Mesenchymal stem cell (in vitro differentiated cells and primary cell): ENCODE measurements around the gene IGSF9.
"Not testable (repeated sequence)": the region's sequence is repeated elsewhere in the genome, so short reads cannot be mapped to it uniquely, and the experiment has no call there.

Source experiments
- DNase-seq: peaks from one replicate; pipeline ENCODE4 v3.0.0-alpha.2; 2013
- H2AFZ ChIP-seq: one replicate; pipeline ENCODE4 v1.6.1; 2013; ENCODE audit warnings: low read depth, mild to moderate bottlenecking, control low read depth, inconsistent platforms, low read length, moderate library complexity
- H2AK5ac ChIP-seq: 2 replicates; pipeline ENCODE4 v1.6.1; 2013; ENCODE audit warnings: low read length, moderate library complexity, mild to moderate bottlenecking, inconsistent platforms; ENCODE audit not compliant: severe bottlenecking
- H2BK120ac ChIP-seq: one replicate; pipeline ENCODE4 v1.6.1; 2013; ENCODE audit warnings: low read depth, mild to moderate bottlenecking, inconsistent platforms, low read length, moderate library complexity
- H2BK12ac ChIP-seq, 2 experiments: one replicate each; pipeline ENCODE4 v1.6.1; 2013; ENCODE audit warnings: inconsistent platforms in 2 of 2, low read length in 2 of 2, mild to moderate bottlenecking in 2 of 2, moderate library complexity in 2 of 2, control low read depth in 1 of 2
- H2BK15ac ChIP-seq: one replicate; pipeline ENCODE4 v1.6.1; 2013; ENCODE audit warnings: mild to moderate bottlenecking, low read depth, inconsistent platforms; ENCODE audit not compliant: poor library complexity, severe bottlenecking
- H2BK5ac ChIP-seq: 2 replicates; pipeline ENCODE4 v1.6.1; 2013; ENCODE audit warnings: low read depth, mild to moderate bottlenecking, low read length, control low read depth, inconsistent platforms; ENCODE audit not compliant: poor library complexity, severe bottlenecking
- H3K14ac ChIP-seq, 2 experiments: one replicate each; pipeline ENCODE4 v1.6.1; 2013; ENCODE audit warnings: inconsistent platforms in 2 of 2, low read length in 2 of 2, control low read depth in 1 of 2, mild to moderate bottlenecking in 1 of 2, moderate library complexity in 1 of 2
- H3K18ac ChIP-seq, 2 experiments: one replicate each; pipeline ENCODE4 v1.6.1; 2013; ENCODE audit warnings: inconsistent platforms in 2 of 2, low read length in 2 of 2, control low read depth in 1 of 2, low read depth in 1 of 2, mild to moderate bottlenecking in 1 of 2
- H3K23ac ChIP-seq, 2 experiments: one replicate each; pipeline ENCODE4 v1.6.1; 2013; ENCODE audit warnings: inconsistent platforms in 2 of 2, low read length in 2 of 2, mild to moderate bottlenecking in 2 of 2, moderate library complexity in 2 of 2, control low read depth in 1 of 2
- H3K27ac ChIP-seq: 2 replicates; pipeline ENCODE4 v1.5.1; 2013; ENCODE audit warnings: mild to moderate bottlenecking, moderate library complexity, low read length, control low read depth, inconsistent platforms; ENCODE audit not compliant: poor library complexity, severe bottlenecking
- H3K27me3 ChIP-seq, 2 experiments: 2 replicates each; pipeline versions ENCODE4 v1.6.1 to v1.7.0; 2013; ENCODE audit warnings: low read length in 2 of 2, mild to moderate bottlenecking in 2 of 2, moderate library complexity in 2 of 2, control low read depth in 1 of 2, inconsistent platforms in 1 of 2; ENCODE audit not compliant: control insufficient read depth in 1 of 2, insufficient read depth in 1 of 2
- H3K36me3 ChIP-seq, 2 experiments: 2 replicates each; pipeline versions ENCODE4 v1.6.1 to v1.7.0; 2013; ENCODE audit warnings: low read length in 2 of 2, control low read depth in 1 of 2, inconsistent platforms in 1 of 2, low read depth in 1 of 2, mild to moderate bottlenecking in 1 of 2; ENCODE audit not compliant: insufficient read depth in 2 of 2, control insufficient read depth in 1 of 2
- H3K4ac ChIP-seq, 2 experiments: one replicate each; pipeline ENCODE4 v1.6.1; 2013; ENCODE audit warnings: inconsistent platforms in 2 of 2, low read length in 2 of 2, mild to moderate bottlenecking in 2 of 2, moderate library complexity in 2 of 2, control low read depth in 1 of 2, low read depth in 1 of 2
- H3K4me1 ChIP-seq: 2 replicates; pipeline ENCODE4 v1.6.1; 2013; ENCODE audit warnings: low read depth, low read length, control low read depth; ENCODE audit not compliant: control insufficient read depth, insufficient read depth
- H3K4me2 ChIP-seq: 2 replicates; pipeline ENCODE4 v1.6.1; 2013; ENCODE audit warnings: low read length, mild to moderate bottlenecking, inconsistent platforms; ENCODE audit not compliant: poor library complexity, severe bottlenecking
- H3K4me3 ChIP-seq, 2 experiments: 2 replicates each; pipeline versions ENCODE4 v1.5.1 to v1.7.0; 2013; ENCODE audit warnings: low read length in 2 of 2, mild to moderate bottlenecking in 2 of 2, control low read depth in 1 of 2, low read depth in 1 of 2; ENCODE audit not compliant: insufficient read depth in 1 of 2
- H3K79me1 ChIP-seq: replicated peaks from 2 replicates; pipeline ENCODE4 v1.6.1; 2013; ENCODE audit warnings: mild to moderate bottlenecking, control low read depth, low read length, inconsistent platforms; ENCODE audit not compliant: poor library complexity, severe bottlenecking
- H3K9ac ChIP-seq: 2 replicates; pipeline ENCODE4 v1.7.0; 2013; ENCODE audit warnings: mild to moderate bottlenecking, low read length, moderate library complexity
- H3K9me3 ChIP-seq: 2 replicates; pipeline ENCODE4 v1.7.0; 2013; ENCODE audit warnings: mild to moderate bottlenecking, low read length; ENCODE audit not compliant: control insufficient read depth
- H4K8ac ChIP-seq: one replicate; pipeline ENCODE4 v1.6.1; 2013; ENCODE audit warnings: inconsistent platforms, mild to moderate bottlenecking, low read length, moderate library complexity
- H4K91ac ChIP-seq: one replicate; pipeline ENCODE4 v1.6.1; 2013; ENCODE audit warnings: mild to moderate bottlenecking, low read length, inconsistent platforms
- WGBS: methylation state at CpG from one replicate; pipeline ENCODE4 v1.1.7; 2013; ENCODE audit warnings: mixed read lengths; 5-methylcytosine and 5-hydroxymethylcytosine counted together

IGSF9 gene

GRCh38 chr1:159911326-159912070 is 33.9 kb downstream of the IGSF9 start:
- H3K79me1 ChIP-seq, result no peaks in the 10 kb centered on the region
- no peak overlapping the region for H4K8ac ChIP-seq
- H3K9ac ChIP-seq, result no peak overlapping the region
- peak overlapping the region; percentile 26 to 51 for H2BK12ac ChIP-seq
- no peak overlapping the region for H3K14ac ChIP-seq
- WGBS, result 78% methylated on average over 6 of the region's 6 CpGs
- H3K36me3 ChIP-seq, result peaks cover under 1 to 4% of the 10 kb centered on the region in 2 experiments
- peak overlapping the region; percentile 40 for H4K91ac ChIP-seq
- H3K4me3 ChIP-seq, result no peak overlapping the region
- no peaks in the 10 kb centered on the region for H3K27me3 ChIP-seq
- H3K9me3 ChIP-seq, result no peaks in the 10 kb centered on the region
- H2BK15ac ChIP-seq, result no peak overlapping the region
- peak overlapping the region; percentile 52 to 87 for H3K18ac ChIP-seq
- peaks cover 31% of the 10 kb centered on the region for H3K4me1 ChIP-seq
- no peak overlapping the region for H3K27ac ChIP-seq
- H2AK5ac ChIP-seq, result peak overlapping the region; percentile 79
- no peak overlapping the region for H2BK5ac ChIP-seq
- peak; percentile 29 for DNase-seq
- peak overlapping the region; percentile 42 to 79 for H3K4ac ChIP-seq
- H3K23ac ChIP-seq, result no peak overlapping the region
- no peak overlapping the region for H2AFZ ChIP-seq
- H3K4me2 ChIP-seq, result no peak overlapping the region
- peak overlapping the region; percentile 11 for H2BK120ac ChIP-seq

GRCh38 chr1:159908031-159908940 is 37.1 kb downstream of the IGSF9 start:
- H3K4me1 ChIP-seq, result peaks cover 20% of the 10 kb centered on the region
- no peaks in the 10 kb centered on the region for H3K79me1 ChIP-seq
- peak overlapping the region; percentile 46 to 96 for H3K18ac ChIP-seq
- no peak overlapping the region for H2AFZ ChIP-seq
- H3K36me3 ChIP-seq, result no peaks in the 10 kb centered on the region
- no peak overlapping the region for H3K23ac ChIP-seq
- no peak overlapping the region for H3K27ac ChIP-seq
- no peak overlapping the region for H3K4me3 ChIP-seq
- H3K4me2 ChIP-seq, result no peak overlapping the region
- no peak overlapping the region for H3K9ac ChIP-seq
- no peak overlapping the region for H2AK5ac ChIP-seq
- 94% methylated on average over 8 of the region's 9 CpGs for WGBS
- H2BK5ac ChIP-seq, result no peak overlapping the region
- peak overlapping the region; percentile 93 for H2BK120ac ChIP-seq
- peak overlapping the region; percentile 69 to 98 for H2BK12ac ChIP-seq
- peak overlapping the region in 1 of 2 experiments; percentile 80 for H3K14ac ChIP-seq
- no peaks in the 10 kb centered on the region for H3K27me3 ChIP-seq
- H3K9me3 ChIP-seq, result peaks cover 6% of the 10 kb centered on the region
- H4K91ac ChIP-seq, result peak overlapping the region; percentile 66
- peak overlapping the region in 1 of 2 experiments; percentile 70 for H3K4ac ChIP-seq
- DNase-seq, result no peak
- H4K8ac ChIP-seq, result peak overlapping the region; percentile 85
- peak overlapping the region; percentile 75 for H2BK15ac ChIP-seq

GRCh38 chr1:159906960-159907359 is 38.5 kb downstream of the IGSF9 start:
- peak overlapping the region in 1 of 2 experiments; percentile 80 for H2BK12ac ChIP-seq
- H3K4me3 ChIP-seq, result no peak overlapping the region
- no peak overlapping the region for H3K4me2 ChIP-seq
- peaks cover 16% of the 10 kb centered on the region for H3K4me1 ChIP-seq
- H3K27me3 ChIP-seq, result no peaks in the 10 kb centered on the region
- H3K4ac ChIP-seq, result no peak overlapping the region
- H2BK120ac ChIP-seq, result no peak overlapping the region
- no peaks in the 10 kb centered on the region for H3K36me3 ChIP-seq
- H3K9me3 ChIP-seq, result peaks cover 7% of the 10 kb centered on the region
- no peaks in the 10 kb centered on the region for H3K79me1 ChIP-seq
- no CpG with 5 or more reads among the region's 1 CpG for WGBS
- H2AFZ ChIP-seq, result no peak overlapping the region
- H3K27ac ChIP-seq, result no peak overlapping the region
- no peak for DNase-seq
- no peak overlapping the region for H4K8ac ChIP-seq
- no peak overlapping the region for H2AK5ac ChIP-seq
- H3K14ac ChIP-seq, result no peak overlapping the region
- no peak overlapping the region for H3K23ac ChIP-seq
- no peak overlapping the region for H2BK5ac ChIP-seq
- H3K9ac ChIP-seq, result no peak overlapping the region
- H3K18ac ChIP-seq, result no peak overlapping the region
- H2BK15ac ChIP-seq, result no peak overlapping the region
- no peak overlapping the region for H4K91ac ChIP-seq

- H4K91ac ChIP-seq, H3K4ac ChIP-seq, H2AK5ac ChIP-seq, H4K8ac ChIP-seq, H3K27me3 ChIP-seq, H3K9ac ChIP-seq, H2BK15ac ChIP-seq, H2BK5ac ChIP-seq, H2BK120ac ChIP-seq, H3K79me1 ChIP-seq, H3K23ac ChIP-seq, H3K36me3 ChIP-seq, H3K9me3 ChIP-seq, H3K14ac ChIP-seq, H3K4me1 ChIP-seq, H3K18ac ChIP-seq, H3K4me3 ChIP-seq, H3K4me2 ChIP-seq, H2AFZ ChIP-seq, DNase-seq, H3K27ac ChIP-seq, H2BK12ac ChIP-seq: not testable (repeated sequence)
- 65% methylated on average over 3 of the region's 3 CpGs for WGBS
Observed at GRCh38 chr1:159904036-159904435, 41.4 kb downstream of the IGSF9 start.
